Measurements from ENCODE around the gene ZNF362. TPM values are rescaled to one million over a fixed set of nuclear protein-coding genes. Genes with fewer than 3 reads are reported as not detected.
"Not testable (repeated sequence)": the region's sequence is repeated elsewhere in the genome, so short reads cannot be mapped to it uniquely, and the experiment has no call there.

Gene ZNF362
- polyA plus RNA-seq (ENCODE audit: insufficient read length), result 57.1 TPM
- long read RNA-seq, donor 1, transcript ZNF362-202 (2 exons, 495 nt), result major isoform, 8 of 182 reads
- long read RNA-seq, donor 1, partial matches to known transcripts, result 133 of 182 reads
- long read RNA-seq, donor 1, other reads (novel, unspliced or antisense), result 38 of 182 reads
- long read RNA-seq, donor 2, transcript ZNF362-202 (2 exons, 495 nt), result major isoform, 7 of 69 reads
- long read RNA-seq, donor 2, partial matches to known transcripts, result 59 of 69 reads
- long read RNA-seq, donor 2, other reads (novel, unspliced or antisense), result 0 of 69 reads
- long read RNA-seq, donor 3, partial matches to known transcripts, result 17 of 22 reads
- long read RNA-seq, donor 3, other reads (novel, unspliced or antisense), result 0 of 22 reads
- long read RNA-seq, donor 4, partial matches to known transcripts, result 0 of 1 reads
- long read RNA-seq, donor 4, other reads (novel, unspliced or antisense), result 0 of 1 reads
- long read RNA-seq, donor 5, partial matches to known transcripts, result 70 of 84 reads
- long read RNA-seq, donor 5, other reads (novel, unspliced or antisense), result 9 of 84 reads
- long read RNA-seq, donor 6, transcript ZNF362-203 (4 exons, 712 nt), result major isoform, 7 of 55 reads
- long read RNA-seq, donor 6, partial matches to known transcripts, result 40 of 55 reads
- long read RNA-seq, donor 6, other reads (novel, unspliced or antisense), result 6 of 55 reads
- long read RNA-seq, donor 7, partial matches to known transcripts, result 31 of 38 reads
- long read RNA-seq, donor 7, other reads (novel, unspliced or antisense), result 0 of 38 reads
- long read RNA-seq, donor 8, partial matches to known transcripts, result 6 of 8 reads
- long read RNA-seq, donor 8, other reads (novel, unspliced or antisense), result 0 of 8 reads

DNA sequence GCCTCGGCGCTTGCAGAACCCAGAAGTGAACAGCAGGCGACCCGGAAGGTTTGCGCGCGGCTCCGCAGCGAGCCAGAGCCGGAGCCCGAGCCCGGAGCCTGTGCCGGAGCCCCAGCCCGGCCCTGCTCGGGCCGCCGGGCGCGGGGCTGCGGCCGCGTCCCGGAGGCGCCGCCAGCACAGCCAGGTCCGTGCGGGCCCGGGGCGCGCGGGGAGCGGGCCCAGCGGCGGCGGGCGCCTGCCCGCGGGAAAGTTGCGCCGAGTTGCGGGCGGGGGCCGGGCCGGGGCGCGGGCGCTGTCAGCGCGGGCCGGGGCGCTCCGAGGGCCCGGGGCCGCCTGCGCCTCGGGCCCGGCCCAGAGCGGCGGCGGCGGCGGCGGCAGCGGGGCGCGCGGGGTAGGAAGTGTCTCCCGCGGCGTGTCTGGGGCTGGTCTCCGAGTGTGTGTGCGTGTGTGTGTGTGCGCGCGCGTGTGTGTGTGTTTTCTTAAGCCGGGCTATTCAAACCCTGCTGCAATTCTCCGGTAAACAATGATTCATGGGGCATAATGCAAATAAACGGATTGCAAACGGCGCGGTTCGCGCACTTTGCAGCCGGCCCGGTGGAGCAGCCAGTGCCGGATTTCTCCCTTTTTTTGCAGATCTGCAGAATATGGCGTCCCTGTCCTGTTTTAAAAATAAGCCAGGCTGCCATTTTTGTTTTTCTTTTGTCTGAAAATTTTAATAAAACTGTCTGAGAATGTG, at the start of gene ZNF362:
TSS of gene ZNF362 (plus strand) at position 22 of the 736 bp plus-strand sequence. CDS start 14,083 bp downstream, outside the sequence.
- DNase-seq, result peak; percentile 46

GRCh38 chr1:33211972-33212371, 44.3 kb upstream of the ZNF362 start:
- no peak for DNase-seq

DNA sequence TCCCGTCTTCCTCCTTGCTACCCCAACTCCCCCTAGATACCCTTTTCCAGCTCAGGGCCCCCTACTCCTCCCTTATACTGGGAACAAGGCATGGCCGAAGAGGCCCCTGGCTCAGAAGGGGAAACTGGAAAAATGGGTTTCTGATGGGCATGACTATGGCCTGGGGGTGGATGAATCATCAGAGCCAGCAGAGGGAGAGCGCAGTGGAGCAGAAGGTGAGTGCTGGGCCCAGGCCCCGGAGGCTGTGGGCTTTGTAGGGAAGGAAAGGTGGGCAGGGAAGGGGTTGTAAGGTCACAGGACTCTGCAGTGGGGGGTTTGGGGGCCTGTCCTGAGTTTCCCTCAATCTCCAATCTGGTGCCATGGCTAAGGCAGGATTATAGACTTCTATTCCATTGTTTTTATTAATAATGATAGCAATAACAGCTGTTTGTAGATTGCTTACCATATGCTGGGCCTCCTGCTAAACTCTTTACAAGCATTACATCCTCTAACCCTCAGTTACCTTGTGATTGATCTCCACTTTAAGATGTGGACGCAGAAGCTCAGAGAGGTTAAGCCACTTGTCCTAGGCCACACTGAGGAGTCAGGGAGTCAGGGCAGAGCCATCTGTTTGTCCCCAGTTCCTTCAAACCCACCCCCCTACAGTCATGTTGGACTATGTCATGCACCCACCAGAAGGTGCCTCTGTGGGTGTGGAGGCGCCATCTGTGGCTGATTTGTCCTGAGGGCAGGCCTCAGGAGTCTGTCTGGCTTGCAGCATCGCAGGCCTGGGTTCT, 36.2 kb upstream of the ZNF362 start:
- no peak for DNase-seq

GRCh38 chr1:33220676-33221384, 35.5 kb upstream of the ZNF362 start:
- no peak for DNase-seq

GRCh38 chr1:33221385-33221758, 34.9 kb upstream of the ZNF362 start:
- no peak for DNase-seq

GRCh38 chr1:33222381-33222780, 33.9 kb upstream of the ZNF362 start:
- no peak for DNase-seq

DNA sequence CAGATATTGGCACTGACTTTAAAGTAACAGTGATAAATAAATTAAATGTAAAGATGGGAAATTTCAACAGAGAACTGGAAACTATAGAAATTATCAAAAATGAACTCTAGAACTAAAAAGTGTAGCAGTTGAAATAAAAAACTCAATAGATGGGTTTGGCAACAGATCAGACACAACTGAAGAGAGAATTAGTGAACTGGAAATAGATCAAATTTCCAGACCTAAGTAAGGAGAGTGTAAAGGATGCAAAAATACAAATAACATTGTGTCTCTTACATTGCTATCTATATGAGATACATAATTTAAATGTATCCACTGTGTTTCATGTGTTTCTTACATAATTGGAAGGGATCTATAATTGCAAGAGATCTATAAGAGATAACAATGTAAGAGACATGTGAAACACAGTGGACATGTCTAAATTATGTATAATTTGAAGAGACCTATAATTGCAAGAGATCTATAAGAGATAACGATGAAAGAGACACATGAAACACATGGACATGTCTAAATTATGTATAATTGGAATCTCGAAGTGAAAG, 32.1 kb upstream of the ZNF362 start:
- DNase-seq, result no peak

DNA sequence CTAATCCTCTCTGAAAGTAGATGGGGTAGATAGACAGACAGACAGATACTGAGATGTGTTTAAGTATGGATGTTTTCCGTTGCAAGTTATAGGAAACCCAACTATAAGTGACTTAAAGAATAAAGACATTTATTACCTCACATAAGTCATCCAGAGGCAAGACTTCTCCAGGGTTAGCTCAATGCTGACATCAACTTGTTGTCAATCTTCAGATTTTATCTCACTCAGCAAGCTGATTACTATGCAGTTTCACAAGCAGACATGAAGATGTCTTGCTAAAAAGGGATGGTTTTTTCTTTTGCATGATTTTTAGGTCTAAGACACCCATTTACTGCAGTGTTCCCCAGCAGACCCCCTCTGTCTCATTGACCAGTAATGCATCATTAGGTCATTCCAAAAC, 30.7 kb upstream of the ZNF362 start:
- no peak for DNase-seq

- peak; percentile 53 for DNase-seq
These were observed 27.3 kb upstream of the ZNF362 start for GRCh38 chr1:33228935-33229487.

GRCh38 chr1:33231166-33231565, 25.1 kb upstream of the ZNF362 start:
- DNase-seq, result no peak

- no peak for DNase-seq
These were observed 23.6 kb upstream of the ZNF362 start for GRCh38 chr1:33232716-33233115.

GRCh38 chr1:33234131-33234530, 22.2 kb upstream of the ZNF362 start:
- no peak for DNase-seq

GRCh38 chr1:33234588-33234990, 21.7 kb upstream of the ZNF362 start:
- DNase-seq, result no peak

- DNase-seq, result no peak
These were observed 20.8 kb upstream of the ZNF362 start for GRCh38 chr1:33235521-33235920.

GRCh38 chr1:33236498-33236897, 19.8 kb upstream of the ZNF362 start:
- no peak for DNase-seq

DNA sequence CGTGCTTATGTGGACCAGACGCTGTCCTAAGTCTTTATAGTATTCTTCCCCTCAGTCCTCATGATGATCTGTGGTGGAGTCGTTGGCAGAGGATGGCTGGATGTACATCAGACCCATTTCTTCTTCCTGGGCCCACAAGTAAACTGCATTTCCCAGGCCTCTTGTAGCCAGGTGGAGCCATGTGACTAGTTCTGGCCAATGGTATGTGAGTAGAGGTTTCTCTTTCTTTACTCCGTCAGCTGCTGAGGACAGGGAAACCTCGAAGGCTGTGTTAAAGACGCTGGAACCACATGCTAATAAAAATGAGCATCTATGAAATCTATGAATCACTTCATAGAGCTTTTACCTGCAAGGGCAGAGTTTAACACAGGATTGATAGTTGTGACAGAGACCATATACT, 18.7 kb upstream of the ZNF362 start:
- no peak for DNase-seq

- not testable (repeated sequence) for DNase-seq
These were observed 18.0 kb upstream of the ZNF362 start for GRCh38 chr1:33238194-33238724.

- not testable (repeated sequence) for DNase-seq
These were observed 16.9 kb upstream of the ZNF362 start for GRCh38 chr1:33239410-33239809.

DNA sequence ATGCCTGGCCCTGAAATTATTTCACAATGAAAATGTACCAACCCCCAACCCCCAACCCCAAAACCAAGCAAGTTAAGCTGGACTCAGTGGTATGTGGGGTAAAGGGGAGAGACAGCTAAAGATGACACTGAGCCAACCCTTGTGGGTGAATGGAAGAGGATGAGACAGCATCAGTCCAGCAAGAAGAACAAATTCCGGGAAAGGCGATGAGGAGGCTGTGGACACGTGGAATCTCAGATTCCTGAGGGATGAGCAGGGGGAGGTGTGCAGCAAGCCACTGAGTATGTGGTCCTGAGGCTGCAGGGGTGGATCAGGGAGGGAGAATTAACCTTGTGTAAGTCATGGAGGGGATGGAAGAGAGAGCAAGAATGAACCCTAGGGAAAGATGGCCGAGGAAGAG, 14.4 kb upstream of the ZNF362 start:
- no peak for DNase-seq

GRCh38 chr1:33242652-33243051, 13.6 kb upstream of the ZNF362 start:
- DNase-seq, result no peak
